IPS DF 19.7 (cell line): Measurements from ENCODE around the gene CDX4.
"Not testable (repeated sequence)": the region's sequence is repeated elsewhere in the genome, so short reads cannot be mapped to it uniquely, and the experiment has no call there.

Source experiments
- DNase-seq: peaks from one replicate; pipeline ENCODE4 v3.0.0-alpha.2; 2013; ENCODE audit warnings: low read depth, low spot score

Gene CDX4

GRCh38 chrX:73446831-73447230 is at the start of gene CDX4:
CDX4 (plus strand) TSS chrX:73447053; CDS start chrX:73447254, 201 bp downstream.
- no peak for DNase-seq

DNA sequence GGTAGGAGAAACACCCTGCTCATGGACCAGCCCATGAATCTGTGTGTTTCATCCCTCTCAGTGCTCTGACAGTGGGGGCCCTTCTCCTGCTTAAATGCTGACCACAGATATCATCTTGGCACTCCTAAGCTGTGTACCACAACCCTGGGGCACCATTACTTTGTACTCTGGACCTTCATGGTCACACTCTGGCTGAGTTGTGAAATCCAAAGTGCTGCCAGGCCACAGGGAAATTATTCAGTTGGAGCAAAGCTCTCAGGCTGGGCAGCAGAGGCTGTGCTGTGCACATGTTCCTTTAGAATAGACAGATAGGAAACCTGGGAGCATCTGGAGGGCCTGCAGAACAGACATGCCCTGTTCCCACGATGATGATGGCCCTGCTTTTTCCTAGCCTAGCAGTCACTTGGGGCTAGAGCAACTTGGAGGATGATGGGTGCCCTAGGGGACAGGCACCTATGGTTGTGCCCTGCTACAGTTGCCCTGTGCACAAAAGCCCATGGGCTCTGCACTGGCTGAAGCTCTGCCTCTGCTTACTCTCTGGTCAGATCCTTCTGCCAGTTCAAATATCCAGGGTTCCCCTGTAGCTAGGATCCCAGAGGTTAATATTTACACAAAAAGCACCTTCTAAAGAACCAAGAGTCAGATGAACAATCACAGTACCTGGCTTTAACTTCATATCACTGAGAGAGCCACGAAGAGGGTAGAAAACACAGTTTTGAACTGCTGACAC is 48.5 kb upstream of the CDX4 start:
- DNase-seq = no peak

DNA sequence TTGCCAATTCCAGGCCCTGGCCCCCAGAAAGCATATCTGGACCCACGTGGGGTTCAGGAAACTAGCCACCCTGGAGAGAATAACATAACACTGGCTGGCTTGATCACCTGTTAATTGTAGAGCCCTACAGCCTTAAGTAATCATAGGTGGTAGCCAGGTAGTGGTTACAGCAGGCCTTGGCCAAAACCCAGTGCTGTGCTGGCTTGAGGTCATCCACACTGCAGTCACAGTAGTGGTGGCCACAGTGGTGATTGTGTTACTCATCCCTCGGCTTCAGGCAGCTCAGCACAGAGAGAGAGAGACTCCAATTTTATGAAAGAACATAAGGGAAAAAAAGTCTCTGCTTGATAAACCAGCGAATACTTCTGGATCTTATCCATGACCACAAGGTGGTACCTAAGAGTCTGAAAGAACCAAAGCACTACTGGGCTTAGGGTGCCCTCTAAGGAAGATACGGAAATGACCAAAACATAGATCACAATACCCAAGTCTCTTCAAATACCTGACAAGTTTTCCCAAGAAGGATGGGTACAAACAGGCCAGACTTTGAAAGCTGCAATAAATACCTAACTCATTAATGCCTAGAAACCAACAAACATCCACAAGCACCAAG is 46.6 kb upstream of the CDX4 start:
- no peak for DNase-seq

DNA sequence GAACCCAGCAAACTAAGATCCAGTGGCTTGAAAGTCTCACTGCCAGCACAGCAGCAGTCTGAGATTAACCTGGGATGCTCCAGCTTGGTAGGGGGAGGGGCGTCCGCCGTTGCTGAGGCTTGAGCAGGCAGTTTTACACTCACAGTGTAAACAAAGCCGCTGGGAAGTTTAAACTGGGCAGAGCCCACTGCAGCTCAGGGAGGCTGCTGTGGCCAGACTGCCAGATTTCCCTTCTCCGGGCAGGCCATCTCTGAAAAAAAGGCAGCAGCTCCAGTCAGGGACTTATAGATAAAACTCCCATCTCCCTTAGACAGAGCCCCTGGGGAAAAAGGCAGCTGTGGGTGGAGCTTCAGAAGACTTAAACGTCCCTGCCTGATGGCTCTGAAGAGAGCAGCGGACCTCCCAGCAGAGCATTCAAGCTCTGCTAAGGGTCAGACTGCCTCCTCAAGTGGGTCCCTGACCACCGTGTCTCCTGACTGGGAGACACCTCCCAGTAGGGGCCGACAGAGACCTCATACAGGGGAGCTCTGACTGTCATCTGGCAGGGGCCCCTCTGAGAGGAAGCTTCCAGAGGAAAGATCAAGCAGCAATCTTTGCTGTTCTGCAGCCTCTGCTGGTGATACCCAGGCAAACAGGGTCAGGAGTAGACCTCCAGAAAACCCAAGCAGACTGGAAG is 45.1 kb upstream of the CDX4 start:
- DNase-seq = no peak

DNA sequence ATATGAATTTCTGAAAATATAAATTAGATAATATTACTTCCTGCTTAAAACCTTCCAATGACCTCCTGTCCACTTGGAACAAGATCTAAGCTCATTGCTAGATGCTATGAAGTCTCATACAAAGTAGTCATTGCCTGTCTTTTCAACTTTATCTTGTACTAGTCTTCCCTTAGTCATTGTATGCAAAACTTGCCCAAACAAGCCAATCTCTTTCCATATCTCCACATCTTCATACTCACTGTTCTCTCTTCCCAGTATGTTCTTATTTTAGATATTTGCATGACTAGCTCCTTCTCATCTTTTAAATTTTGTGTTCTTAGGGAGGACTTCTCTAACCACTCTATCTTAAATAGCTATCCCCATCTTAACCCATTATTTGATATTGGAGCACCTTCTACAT is 33.9 kb upstream of the CDX4 start:
- no peak for DNase-seq

GRCh38 chrX:73447311-73447794 is 500 bp downstream of the CDX4 start:
- DNase-seq = no peak

DNA sequence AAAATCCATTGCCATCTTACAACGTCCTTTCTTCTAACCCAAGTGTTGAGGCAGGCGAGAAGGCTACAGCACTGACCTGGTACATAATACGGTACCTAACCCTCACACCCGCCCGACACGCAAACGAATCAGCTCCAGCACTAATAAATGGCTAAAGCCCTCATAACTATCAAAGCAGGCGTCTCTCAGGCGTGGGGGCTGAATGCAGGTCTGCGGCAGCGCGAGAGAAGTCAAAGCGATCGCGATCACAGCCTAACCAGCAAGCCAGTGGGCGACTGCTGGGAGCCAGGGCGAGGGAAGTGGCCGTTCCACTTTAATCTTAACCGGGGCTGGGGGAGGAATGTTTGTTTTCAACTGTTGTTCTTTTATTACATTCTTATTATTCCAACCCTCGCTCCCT is 1.5 kb downstream of the CDX4 start:
- DNase-seq = no peak

- no peak for DNase-seq
Measured at GRCh38 chrX:73455171-73455570, 8.3 kb downstream of the CDX4 start.

DNA sequence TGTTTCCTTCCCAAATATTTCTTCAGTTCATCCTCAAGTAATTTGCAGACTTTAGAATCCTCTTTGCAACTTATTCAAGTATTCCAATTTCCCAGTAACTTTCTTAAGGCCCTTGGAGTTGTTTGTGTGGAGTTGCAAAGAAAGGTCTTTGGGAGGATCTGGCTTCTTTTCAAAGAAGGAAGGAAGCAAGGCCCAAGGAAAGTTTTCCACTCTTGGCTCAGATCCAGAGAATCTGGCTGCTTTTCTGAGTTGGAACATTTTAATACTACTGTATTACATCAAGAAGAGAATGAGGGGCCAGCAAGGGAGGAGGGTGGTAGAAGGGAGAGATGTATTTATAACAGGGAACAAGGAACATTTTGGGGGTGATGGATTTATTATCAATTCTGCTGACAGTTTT is 10.5 kb downstream of the CDX4 start:
- no peak for DNase-seq

DNA sequence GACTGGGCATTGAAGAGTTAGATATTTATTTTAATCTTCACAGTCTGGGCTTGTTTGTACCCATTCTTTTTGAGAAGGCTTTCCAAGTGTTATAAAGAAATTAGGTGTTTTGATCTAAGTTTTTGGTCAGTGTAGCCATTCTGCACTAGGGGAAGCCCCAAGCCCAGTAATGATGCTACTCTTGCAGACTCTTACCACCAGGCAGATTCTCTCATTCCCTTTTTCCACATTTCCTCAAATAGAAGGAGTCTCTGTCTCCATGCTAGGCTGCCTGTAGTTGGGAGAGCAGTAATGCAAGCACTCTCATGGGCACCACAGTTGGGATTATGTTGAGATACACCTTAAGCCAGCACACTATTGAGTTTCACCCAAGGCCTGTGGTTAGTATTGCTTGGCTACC is 21.5 kb downstream of the CDX4 start:
- no peak for DNase-seq

DNA sequence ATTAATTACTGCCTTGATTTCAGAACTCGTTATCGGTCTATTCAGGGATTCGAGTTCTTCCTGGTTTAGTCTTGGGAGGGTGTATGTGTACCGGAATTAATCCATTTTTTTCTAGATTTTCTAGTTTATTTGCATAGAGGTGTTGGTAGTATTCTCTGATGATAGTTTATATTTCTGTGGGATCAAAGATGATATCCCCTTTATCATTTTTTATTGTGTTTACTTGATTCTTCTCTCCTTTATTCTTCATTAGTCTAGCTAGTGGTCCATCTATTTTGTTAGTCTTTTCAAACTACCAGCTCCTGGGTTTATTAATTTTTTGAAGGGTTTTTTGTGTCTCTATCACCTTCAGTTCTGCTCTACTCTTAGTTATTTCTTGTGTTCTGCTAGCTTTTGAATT is 32.1 kb downstream of the CDX4 start:
- DNase-seq = no peak

GRCh38 chrX:73481521-73481920 is 34.7 kb downstream of the CDX4 start:
- DNase-seq = no peak

- DNase-seq = no peak
Measured at GRCh38 chrX:73490661-73491060, 43.8 kb downstream of the CDX4 start.

DNA sequence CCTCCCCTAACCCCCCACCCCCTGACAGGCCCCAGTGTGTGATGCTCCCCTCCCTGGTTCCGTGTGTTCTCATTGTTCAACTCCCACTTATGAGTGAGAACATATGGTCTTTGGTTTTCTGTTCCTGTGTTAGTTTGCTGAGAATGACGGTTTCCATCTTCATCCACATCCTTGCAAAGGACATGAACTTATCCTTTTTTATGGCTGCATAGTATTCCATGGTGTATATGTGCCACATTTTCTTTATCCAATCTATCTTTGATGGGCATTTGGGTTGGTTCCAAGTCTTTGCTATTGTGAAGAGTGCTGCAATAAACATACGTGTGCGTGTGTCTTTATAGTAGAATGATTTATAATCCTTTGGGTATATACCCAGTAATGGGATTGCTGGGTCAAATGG is 45.3 kb downstream of the CDX4 start:
- not testable (repeated sequence) for DNase-seq
